H1 (cell line): ENCODE measurements around the gene MMP20. TPM values are rescaled to one million over a fixed set of nuclear protein-coding genes. Genes with fewer than 3 reads are reported as not detected.

Experiments
- BACH1 ChIP-seq: IDR thresholded peaks from 2 replicates; pipeline ENCODE4 v1.6.1; 2012; ENCODE audit warnings: low read length, improper control_type of control experiment
- CEBPB ChIP-seq: IDR thresholded peaks from 2 replicates; pipeline ENCODE4 v1.6.1; 2012; ENCODE audit warnings: low read depth, low read length
- FOSL1 ChIP-seq: IDR thresholded peaks from 2 replicates; pipeline ENCODE4 v1.6.1; 2011; ENCODE audit warnings: mild to moderate bottlenecking, low read depth, low read length, moderate library complexity; ENCODE audit not compliant: insufficient read depth
- KDM1A ChIP-seq: fragments of 200-600, 300-600 bp; sonication (generic); IDR thresholded peaks from 2 replicates; pipeline ENCODE4 v1.7.1; 2016; ENCODE audit warnings: mild to moderate bottlenecking, low read length, borderline replicate concordance
- SIN3A ChIP-seq, 2 experiments: IDR thresholded peaks in 1 of 2; conservative IDR thresholded peaks in 1 of 2; 2 replicates each; pipeline ENCODE4 v1.6.1; 2011 to 2012; ENCODE audit warnings: low read length in 2 of 2, improper control_type of control experiment in 1 of 2, low read depth in 1 of 2, mild to moderate bottlenecking in 1 of 2
- polyA plus RNA-seq, 7 experiments: library from polyadenylated mRNA; depleted of rRNA in 3 of 7; stranded (reverse) in 5 of 7; unstranded in 2 of 7; fragments of >200 nt in 5 of 7; fragments of 200-250 nt in 2 of 7; gene quantifications; 1 replicate in 5 of 7; 2 replicates in 1 of 7; 4 replicates in 1 of 7; pipeline versions ENCODE4 v1.2.1 to v1.2.3, GENCODE V29; 2011 to 2013; ENCODE audit warnings: missing spikeins in 2 of 7, mixed read lengths in 2 of 7
- total RNA-seq: library from RNA; stranded (reverse); fragmentation: NEBNext Ultra II Directional; extraction: Animal tissue kit (Norgen Biotek cat#: 25700); gene quantifications from 2 replicates; pipeline ENCODE4 v1.2.1, GENCODE V29; 2021
- TF ChIP-seq, protein P1 (sequence below): fragments of 300-600 bp; sonication (generic); IDR thresholded peaks from 2 replicates; pipeline ENCODE4 v1.7.1; 2012; ENCODE audit warnings: low read length, moderate library complexity, mild to moderate bottlenecking, inconsistent platforms; ENCODE audit not compliant: insufficient replicate concordance

Gene MMP20
- total and polyA plus RNA-seq, 2 of the 8 experiments (the other 6 are each of a cell fraction or from before 2014, with no cell fraction given), result not detected

- TF ChIP-seq, protein P1, sequence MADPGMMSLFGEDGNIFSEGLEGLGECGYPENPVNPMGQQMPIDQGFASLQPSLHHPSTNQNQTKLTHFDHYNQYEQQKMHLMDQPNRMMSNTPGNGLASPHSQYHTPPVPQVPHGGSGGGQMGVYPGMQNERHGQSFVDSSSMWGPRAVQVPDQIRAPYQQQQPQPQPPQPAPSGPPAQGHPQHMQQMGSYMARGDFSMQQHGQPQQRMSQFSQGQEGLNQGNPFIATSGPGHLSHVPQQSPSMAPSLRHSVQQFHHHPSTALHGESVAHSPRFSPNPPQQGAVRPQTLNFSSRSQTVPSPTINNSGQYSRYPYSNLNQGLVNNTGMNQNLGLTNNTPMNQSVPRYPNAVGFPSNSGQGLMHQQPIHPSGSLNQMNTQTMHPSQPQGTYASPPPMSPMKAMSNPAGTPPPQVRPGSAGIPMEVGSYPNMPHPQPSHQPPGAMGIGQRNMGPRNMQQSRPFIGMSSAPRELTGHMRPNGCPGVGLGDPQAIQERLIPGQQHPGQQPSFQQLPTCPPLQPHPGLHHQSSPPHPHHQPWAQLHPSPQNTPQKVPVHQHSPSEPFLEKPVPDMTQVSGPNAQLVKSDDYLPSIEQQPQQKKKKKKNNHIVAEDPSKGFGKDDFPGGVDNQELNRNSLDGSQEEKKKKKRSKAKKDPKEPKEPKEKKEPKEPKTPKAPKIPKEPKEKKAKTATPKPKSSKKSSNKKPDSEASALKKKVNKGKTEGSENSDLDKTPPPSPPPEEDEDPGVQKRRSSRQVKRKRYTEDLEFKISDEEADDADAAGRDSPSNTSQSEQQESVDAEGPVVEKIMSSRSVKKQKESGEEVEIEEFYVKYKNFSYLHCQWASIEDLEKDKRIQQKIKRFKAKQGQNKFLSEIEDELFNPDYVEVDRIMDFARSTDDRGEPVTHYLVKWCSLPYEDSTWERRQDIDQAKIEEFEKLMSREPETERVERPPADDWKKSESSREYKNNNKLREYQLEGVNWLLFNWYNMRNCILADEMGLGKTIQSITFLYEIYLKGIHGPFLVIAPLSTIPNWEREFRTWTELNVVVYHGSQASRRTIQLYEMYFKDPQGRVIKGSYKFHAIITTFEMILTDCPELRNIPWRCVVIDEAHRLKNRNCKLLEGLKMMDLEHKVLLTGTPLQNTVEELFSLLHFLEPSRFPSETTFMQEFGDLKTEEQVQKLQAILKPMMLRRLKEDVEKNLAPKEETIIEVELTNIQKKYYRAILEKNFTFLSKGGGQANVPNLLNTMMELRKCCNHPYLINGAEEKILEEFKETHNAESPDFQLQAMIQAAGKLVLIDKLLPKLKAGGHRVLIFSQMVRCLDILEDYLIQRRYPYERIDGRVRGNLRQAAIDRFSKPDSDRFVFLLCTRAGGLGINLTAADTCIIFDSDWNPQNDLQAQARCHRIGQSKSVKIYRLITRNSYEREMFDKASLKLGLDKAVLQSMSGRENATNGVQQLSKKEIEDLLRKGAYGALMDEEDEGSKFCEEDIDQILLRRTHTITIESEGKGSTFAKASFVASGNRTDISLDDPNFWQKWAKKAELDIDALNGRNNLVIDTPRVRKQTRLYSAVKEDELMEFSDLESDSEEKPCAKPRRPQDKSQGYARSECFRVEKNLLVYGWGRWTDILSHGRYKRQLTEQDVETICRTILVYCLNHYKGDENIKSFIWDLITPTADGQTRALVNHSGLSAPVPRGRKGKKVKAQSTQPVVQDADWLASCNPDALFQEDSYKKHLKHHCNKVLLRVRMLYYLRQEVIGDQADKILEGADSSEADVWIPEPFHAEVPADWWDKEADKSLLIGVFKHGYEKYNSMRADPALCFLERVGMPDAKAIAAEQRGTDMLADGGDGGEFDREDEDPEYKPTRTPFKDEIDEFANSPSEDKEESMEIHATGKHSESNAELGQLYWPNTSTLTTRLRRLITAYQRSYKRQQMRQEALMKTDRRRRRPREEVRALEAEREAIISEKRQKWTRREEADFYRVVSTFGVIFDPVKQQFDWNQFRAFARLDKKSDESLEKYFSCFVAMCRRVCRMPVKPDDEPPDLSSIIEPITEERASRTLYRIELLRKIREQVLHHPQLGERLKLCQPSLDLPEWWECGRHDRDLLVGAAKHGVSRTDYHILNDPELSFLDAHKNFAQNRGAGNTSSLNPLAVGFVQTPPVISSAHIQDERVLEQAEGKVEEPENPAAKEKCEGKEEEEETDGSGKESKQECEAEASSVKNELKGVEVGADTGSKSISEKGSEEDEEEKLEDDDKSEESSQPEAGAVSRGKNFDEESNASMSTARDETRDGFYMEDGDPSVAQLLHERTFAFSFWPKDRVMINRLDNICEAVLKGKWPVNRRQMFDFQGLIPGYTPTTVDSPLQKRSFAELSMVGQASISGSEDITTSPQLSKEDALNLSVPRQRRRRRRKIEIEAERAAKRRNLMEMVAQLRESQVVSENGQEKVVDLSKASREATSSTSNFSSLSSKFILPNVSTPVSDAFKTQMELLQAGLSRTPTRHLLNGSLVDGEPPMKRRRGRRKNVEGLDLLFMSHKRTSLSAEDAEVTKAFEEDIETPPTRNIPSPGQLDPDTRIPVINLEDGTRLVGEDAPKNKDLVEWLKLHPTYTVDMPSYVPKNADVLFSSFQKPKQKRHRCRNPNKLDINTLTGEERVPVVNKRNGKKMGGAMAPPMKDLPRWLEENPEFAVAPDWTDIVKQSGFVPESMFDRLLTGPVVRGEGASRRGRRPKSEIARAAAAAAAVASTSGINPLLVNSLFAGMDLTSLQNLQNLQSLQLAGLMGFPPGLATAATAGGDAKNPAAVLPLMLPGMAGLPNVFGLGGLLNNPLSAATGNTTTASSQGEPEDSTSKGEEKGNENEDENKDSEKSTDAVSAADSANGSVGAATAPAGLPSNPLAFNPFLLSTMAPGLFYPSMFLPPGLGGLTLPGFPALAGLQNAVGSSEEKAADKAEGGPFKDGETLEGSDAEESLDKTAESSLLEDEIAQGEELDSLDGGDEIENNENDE, result no peak
- no peak for TF ChIP-seq KDM1A
- no peak for TF ChIP-seq SIN3A (conservative IDR thresholded peaks at IDR 0.05 in 1 of 2, IDR thresholded peaks at IDR 0.05 in 1 of 2; ENCODE audit: low read depth in 1 of 2, low read length in 2 of 2)
- no peak for TF ChIP-seq BACH1
- TF ChIP-seq FOSL1, result no peak
- no peak for TF ChIP-seq CEBPB
These were observed 11.1 kb downstream of the MMP20 start (continued) for GRCh38 chr11:102614031-102614430.
